Measurements from ENCODE around the gene GPR25.

- TF ChIP-seq, protein P1, sequence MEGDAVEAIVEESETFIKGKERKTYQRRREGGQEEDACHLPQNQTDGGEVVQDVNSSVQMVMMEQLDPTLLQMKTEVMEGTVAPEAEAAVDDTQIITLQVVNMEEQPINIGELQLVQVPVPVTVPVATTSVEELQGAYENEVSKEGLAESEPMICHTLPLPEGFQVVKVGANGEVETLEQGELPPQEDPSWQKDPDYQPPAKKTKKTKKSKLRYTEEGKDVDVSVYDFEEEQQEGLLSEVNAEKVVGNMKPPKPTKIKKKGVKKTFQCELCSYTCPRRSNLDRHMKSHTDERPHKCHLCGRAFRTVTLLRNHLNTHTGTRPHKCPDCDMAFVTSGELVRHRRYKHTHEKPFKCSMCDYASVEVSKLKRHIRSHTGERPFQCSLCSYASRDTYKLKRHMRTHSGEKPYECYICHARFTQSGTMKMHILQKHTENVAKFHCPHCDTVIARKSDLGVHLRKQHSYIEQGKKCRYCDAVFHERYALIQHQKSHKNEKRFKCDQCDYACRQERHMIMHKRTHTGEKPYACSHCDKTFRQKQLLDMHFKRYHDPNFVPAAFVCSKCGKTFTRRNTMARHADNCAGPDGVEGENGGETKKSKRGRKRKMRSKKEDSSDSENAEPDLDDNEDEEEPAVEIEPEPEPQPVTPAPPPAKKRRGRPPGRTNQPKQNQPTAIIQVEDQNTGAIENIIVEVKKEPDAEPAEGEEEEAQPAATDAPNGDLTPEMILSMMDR (IDR thresholded peaks at IDR 0.05; ENCODE audit: low read depth, low read length, poor library complexity, severe bottlenecking): no peak
- no peak for TF ChIP-seq EZH2phosphoT487 (IDR thresholded peaks at IDR 0.05; ENCODE audit: borderline replicate concordance, low read length)
Observed at GRCh38 chr1:200906491-200906890, 33.7 kb downstream of the GPR25 start.

All from DOHH2 (cell line).